Measurements from ENCODE around the gene SIK2.
A peak's percentile ranks its signal among the peaks of the same experiment; 100 is the strongest.
"Not testable (repeated sequence)": the region's sequence is repeated elsewhere in the genome, so short reads cannot be mapped to it uniquely, and the experiment has no call there.

The SIK2 gene

DNA sequence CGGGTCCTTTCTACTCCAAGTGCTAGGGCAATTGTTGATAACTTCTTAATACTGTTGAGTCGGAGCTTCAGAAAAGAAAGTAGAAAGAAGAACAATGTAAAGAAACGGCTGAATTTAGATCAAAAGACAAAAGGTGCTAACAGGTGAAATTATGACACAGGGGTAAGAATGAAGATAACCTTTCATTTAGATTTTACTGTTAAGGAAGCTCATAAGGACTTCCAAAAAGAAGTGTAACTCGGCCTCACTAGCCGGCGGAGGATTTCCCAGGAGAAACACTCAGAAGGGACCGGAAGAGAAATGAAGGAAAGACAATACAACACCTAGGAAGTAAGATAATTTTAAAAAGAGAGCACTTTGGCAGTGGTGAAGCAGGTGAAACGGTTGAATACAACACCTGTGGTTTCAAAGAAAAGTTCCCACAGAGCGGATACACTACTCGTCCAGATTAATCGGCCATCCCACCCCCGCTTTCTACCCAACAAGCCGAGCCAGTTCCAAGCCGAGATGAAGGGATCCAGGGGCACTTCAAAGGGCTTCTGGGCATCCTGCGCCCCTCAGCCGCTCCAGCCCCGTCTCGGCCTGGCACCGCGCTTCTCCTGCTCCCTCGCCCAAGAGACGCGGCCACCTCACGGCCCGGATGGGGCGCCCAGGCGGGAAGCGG, 163.2 kb downstream of the SIK2 start:
- no peak for DNase-seq

DNA sequence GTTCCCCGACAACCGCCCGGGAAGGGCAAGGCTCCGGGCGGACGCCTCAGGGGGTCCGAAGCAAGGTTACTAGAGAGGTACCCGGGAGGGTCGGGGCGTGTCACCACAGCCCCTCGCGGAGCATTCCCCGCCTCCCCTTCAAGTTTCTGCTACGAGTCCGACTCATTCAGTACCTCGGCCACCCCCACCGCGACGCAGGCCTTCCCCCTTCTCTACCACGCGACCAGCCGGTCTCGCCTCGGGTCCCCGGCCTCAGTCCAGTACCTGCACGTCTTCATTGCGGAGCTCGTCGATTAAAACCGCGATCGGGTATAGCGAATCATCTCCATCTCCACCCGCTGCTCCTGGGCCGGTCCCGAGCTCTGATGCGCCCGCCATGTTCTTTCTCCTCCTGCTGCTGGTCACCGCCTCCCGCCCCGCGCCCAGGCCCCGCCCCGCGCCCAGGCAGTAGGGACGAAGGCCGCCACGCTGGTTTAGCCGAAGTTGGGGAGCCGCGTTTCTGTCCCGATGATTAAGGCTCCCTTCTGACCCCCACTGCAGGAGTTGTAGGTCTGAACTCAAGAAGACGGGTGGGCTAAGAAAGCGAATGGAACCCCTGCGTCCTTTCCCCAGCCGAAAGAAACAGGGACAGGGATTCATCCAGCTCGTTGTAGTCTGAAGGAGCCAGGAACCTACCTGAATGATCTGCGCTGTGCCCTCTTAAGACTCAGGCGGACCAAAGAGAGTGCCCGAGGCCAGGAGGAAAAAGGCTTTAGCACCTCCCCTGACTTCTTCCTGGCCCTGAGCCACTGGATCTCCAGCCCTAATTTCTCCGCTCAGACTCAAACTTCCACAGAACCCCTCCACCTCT, 164.0 kb downstream of the SIK2 start, which contains the start of gene PPP2R1B:
Gene PPP2R1B, minus strand, starts transcription at position 406 of the 850 bp plus-strand sequence. Its CDS starts 28 bp downstream, at position 378.
- peak; percentile 66 for DNase-seq

DNA sequence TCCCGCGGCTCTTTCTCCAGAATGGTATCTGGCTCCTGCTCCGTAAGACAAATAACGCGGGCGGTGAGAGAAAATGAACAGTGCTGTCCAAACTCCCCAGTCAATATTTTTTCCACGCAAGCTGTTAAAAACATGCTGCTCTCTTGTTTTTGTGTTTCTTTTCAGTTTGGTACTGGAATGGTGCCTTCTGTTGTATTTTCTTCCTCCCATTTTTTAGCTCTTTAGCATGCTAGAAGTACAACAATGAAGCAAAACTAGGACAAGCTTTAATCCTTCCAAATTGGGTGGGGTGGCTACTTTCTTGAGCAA, 164.5 kb downstream of the SIK2 start:
- no peak for DNase-seq

DNA sequence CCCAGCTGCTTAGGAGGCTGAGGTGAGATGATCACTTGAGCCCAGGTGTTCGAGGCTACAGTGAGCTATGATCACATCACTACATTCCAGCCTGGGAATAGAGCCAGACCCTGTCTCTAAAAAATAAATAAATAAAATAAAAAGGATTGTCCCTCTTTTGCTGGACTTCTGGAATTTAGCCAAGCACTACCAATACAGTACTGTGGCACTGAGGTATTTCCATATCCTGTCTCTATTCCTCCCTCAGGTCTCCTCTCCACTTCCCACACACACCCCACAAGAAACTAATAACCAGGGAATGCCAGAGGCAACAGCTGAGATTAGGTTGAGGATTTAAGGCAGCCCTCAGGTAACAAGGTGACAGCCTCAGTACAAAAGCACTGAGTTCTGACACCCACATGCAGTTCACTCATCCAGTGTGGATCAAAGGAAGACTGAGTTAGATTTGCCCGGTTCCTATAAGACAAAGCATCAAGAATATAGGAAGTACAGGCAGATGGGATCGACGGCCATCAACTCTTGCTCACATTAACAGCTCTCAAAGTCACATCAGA, 168.4 kb downstream of the SIK2 start:
- DNase-seq, result no peak

DNA sequence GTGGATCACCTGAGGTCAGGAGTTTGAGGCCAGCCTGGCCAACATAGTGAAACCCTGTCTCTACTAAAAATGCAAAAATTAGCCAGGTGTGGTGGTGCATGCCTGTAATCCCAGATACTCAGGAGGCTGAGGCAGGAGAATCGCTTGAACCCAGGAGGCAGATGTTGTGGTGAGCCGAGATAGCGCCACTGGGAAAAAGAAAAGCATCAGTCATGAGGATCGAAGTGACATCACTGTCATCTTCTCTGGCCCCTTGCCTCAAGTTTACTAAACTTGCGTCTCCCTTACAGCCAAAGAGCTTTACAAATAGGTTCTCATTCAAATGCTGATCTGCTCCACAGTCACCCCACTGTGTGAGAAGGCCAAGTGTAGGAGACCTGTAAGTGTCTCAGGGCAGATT, 169.0 kb downstream of the SIK2 start:
- not testable (repeated sequence) for DNase-seq

DNA sequence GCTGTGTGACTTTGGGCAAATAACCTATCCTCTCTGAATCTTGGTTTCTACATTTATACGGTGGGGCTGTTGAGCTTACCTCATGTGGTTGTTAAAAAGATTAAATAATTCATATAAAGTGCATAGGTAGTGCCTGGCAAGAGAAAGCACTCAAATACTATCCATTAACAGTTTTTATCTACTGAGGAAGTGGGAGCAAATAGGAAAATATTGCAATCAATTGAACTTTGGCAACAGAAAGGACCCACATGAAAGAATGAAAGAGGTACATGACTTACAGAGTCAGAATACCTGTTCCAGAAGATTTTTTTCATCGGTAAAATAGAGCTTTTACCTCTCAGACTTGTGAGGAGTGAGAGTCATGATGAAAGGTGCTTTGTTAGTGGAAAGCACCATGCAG, 170.3 kb downstream of the SIK2 start:
- DNase-seq, result no peak

DNA sequence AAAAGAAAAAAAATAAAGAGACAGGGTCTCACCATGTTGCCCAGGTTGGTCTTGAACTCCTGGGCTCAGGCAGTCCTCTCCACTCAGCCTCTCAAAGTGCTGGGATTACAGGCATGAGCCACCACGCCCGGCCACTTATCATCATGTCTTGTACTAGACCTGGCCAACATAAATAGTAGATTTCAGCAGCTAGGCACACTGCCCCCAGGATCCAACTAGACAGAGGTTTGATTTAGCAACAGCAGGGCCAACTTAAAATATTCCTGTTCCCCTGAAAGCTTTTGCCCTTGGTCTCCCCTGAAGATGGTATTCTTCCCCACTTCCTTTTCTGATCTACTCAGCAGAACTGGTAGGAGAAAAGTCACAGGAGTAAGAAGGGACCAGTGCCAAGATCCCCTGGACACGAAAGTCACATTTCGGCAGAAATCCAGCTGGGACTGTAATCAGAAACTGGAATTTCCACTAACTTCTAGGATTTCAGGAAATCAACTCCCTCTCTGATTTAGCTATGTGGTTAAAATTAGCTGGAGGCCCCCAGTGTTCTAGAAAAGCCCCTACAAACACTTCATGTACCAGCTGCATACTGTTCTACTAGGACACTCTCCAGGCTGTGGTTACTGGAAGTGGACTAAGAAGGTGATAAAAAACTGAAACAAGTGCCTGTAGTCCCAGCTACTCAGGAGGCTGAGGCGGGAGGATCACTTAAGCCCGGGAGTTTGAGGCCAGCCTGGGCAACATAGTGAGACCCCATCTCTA, 172.9 kb downstream of the SIK2 start:
- peak; percentile 48 for DNase-seq

DNA sequence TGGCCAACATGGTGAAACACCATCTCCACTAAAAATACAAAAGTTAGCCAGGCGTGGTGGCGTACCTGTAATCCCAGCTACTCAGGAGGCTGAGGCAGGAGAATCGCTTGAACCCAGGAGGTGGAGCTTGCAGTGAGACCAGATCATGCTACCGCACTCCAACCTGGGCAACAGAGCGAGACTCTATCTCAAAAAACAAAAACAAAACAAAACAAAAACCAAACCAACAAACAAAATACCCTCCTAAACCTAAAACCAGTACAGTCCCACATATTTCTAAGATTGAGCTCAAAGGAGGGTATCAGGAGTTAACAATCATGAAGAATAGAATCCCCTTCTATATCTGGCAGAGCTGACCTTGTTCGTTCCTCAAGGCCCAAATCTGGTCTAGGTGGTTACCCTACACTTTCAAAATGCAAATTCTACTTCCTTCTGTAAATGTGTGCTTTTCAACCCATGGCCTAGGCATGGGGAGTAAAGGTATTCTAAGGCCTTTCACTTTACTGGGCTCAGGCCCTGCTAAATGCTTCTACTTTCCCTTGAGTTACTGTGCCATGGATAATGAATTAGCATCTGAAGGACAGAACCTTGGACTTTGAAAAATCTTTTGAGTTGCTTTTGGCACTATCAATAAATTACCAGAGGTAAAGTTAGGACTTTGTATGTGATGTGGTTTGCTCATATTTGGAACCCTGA, 174.3 kb downstream of the SIK2 start:
- no peak for DNase-seq

DNA sequence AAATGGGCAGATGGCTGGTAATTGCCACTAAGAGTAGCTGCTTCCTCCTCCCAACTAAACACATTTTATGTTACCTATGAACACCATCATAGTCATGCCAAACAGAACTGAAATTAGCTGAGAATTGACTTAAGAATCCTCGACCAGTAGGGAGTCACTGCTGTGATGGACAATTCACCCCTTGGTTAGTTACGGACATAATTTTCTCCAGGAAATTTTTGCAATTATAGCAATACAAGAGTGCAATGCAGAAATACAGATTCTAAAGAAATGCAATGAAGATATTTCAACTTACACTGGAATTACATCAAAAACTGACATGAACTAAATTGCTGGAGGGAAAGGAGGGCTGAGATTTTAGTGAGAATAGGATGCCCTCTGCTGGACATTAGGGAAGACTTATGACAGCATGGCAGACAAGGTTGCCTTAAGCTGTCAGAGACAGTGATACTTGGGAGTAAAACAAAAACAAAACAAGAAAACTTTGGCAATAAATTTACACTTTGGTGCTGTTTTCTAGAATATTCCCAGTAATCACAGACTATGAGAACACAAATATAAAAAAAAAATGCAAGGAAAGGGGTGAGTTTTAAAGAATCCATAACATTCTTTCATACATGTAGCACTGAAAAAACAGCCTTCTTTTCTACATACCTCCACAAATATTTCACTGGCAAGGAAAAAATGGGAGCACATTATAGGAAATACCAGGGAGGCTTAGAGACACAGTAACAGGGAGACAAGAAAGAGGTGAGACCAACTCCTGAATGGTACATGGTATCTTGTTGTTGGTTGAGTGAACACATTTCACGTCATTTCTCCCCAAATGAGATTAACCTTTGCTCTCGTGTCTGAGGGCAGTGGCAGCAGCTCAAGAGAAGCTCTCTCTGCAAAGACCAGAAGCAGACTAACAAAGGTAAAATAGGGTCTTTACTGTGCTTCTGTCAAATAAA, 175.1 kb downstream of the SIK2 start:
- peak; percentile 74 for DNase-seq

DNA sequence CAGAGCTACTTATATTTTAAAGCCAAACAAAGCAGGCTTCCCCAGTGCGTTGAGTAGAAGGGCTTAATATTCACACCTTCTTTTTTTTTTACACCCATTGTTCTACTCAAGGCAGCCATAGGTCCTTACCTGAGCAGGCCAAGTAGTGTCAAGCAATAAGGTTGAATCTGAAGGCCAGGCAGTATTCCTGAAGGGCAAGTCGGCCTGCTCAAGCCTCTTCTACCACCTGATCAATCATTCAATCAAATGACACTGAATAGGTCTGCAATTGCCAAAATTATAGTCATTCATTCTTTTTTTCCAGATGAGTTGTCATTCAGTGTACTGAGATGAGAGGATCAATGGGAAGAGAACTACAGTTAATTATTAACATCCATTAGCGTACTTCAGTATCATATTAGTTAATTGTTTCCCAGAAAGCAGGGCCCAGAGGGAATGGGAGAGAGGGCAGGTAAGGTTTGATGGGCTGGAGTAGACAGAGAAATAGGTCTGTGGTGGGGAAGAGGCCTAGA, 175.9 kb downstream of the SIK2 start:
- no peak for DNase-seq

DNA sequence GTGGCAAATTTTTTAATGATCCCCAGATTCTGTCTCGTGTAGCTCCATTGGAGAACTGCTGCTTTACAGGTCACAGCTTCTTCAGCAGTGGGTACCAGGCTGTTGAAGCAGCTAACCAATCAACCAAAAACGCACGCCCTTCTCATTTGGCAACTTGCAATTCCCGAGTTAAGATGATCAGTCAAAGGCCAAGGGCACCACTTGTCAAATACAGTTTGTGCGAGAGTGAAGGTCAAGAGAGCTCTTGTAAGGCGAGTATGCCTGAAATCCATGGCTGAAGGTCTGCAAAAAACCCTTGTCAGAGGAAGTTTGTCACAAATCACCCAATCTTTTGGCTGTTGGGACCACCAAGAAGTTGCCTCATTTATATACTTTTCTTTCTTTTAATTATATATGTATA, 176.9 kb downstream of the SIK2 start:
- no peak for DNase-seq

Data from fibroblast of skin of right biceps (primary cell).